Measurements from ENCODE around the gene MKRN2. TPM values are rescaled to one million over a fixed set of nuclear protein-coding genes. Genes with fewer than 3 reads are reported as not detected.

MKRN2 gene
- 10 to 100 TPM; 25.0 to 33.1 (median 29.0) TPM for total RNA-seq

GRCh38 chr3:12556690-12557472 is at the start of gene MKRN2:
Gene MKRN2 (plus strand): TSS chr3:12557087. CDS start chr3:12557151, 64 bp downstream.
- peak; percentile 99 for ATAC-seq (ENCODE audit: low FRiP score)
- no peak for TF ChIP-seq CTCF (IDR thresholded peaks at IDR 0.05)
- DNase-seq (ENCODE audit: low spot score) = peak; percentile 58

GRCh38 chr3:12507591-12508281 is 49.2 kb upstream of the MKRN2 start:
- DNase-seq (ENCODE audit: low spot score) (no peak), ATAC-seq (ENCODE audit: low FRiP score) (peak; percentile 60)
- TF ChIP-seq CTCF (IDR thresholded peaks at IDR 0.05) = no peak

- no peak for TF ChIP-seq CTCF (IDR thresholded peaks at IDR 0.05)
- DNase-seq (ENCODE audit: low spot score) = peak; percentile 30
- peak; percentile 99 for ATAC-seq (ENCODE audit: low FRiP score)
Observed at GRCh38 chr3:12508291-12508700, 48.6 kb upstream of the MKRN2 start.

- ATAC-seq (ENCODE audit: low FRiP score) (no peak), DNase-seq (ENCODE audit: low spot score) (no peak)
- no peak for TF ChIP-seq CTCF (IDR thresholded peaks at IDR 0.05)
Observed at GRCh38 chr3:12509466-12509865, 47.4 kb upstream of the MKRN2 start.

GRCh38 chr3:12512534-12513118 is 44.3 kb upstream of the MKRN2 start:
- DNase-seq (ENCODE audit: low spot score) = no peak
- TF ChIP-seq CTCF (IDR thresholded peaks at IDR 0.05) = no peak
- ATAC-seq (ENCODE audit: low FRiP score) = no peak

- no peak for TF ChIP-seq CTCF (IDR thresholded peaks at IDR 0.05)
- DNase-seq (ENCODE audit: low spot score) (no peak), ATAC-seq (ENCODE audit: low FRiP score) (no peak)
Observed at GRCh38 chr3:12513694-12514446, 43.0 kb upstream of the MKRN2 start.

All from omental fat pad (tissue), 4 donors.